Measurements from ENCODE around the gene TMEM63A. TPM values are rescaled to one million over a fixed set of nuclear protein-coding genes. Genes with fewer than 3 reads are reported as not detected.

TMEM63A gene
- total RNA-seq, 1 experiment from 2014 or later = 31.4 TPM

- POLR2A ChIA-PET = no interaction called here
- intact Hi-C loops (cut with micrococcal nuclease; ENCODE audit: unreplicated experiment) = loop anchor here (10.0 kb wide), 1 partner anchor 63 kb away; no protein-coding TSS in a partner anchor
Measured at GRCh38 chr1:225911191-225912130, 29.3 kb upstream of the TMEM63A start.

GRCh38 chr1:225909477-225909876 lies 27.3 kb upstream of the TMEM63A start:
- no peak for ATAC-seq
- Histone ChIP-seq H3K4me1 (ENCODE audit: control insufficient read depth, insufficient read depth, low read length) (no peaks in the 10 kb centered on the region), H3K36me3 (ENCODE audit: control insufficient read depth, insufficient read depth, low read length) (no peaks in the 10 kb centered on the region), H3K4me3 (ENCODE audit: low read depth in 2 of 2, low read length in 2 of 2) (no peak overlapping the region), H3K27ac (ENCODE audit: low read length) (no peak overlapping the region), H3K27me3 (ENCODE audit: control insufficient read depth, insufficient read depth, low read length) (no peaks in the 10 kb centered on the region), H3K9me3 (ENCODE audit: control insufficient read depth, insufficient read depth, low read depth, low read length) (no peaks in the 10 kb centered on the region)
- POLR2A ChIA-PET = no interaction called here
- DNase-seq (ENCODE audit: low read depth, low spot score) = no peak
- BruUV-seq (replicated peaks) = no TSS peak
- CTCF ChIA-PET = no interaction called here
- intact Hi-C loops (cut with micrococcal nuclease; ENCODE audit: unreplicated experiment) = no loop called here
- in situ Hi-C loops (cut with HindIII; ENCODE audit: low pct_unique_long_range_greater_than_20kb, low sequenced_read_pairs) = no loop called here
- TF ChIP-seq REST (IDR thresholded peaks at IDR 0.05; ENCODE audit: insufficient read depth in 1 of 2, low read depth in 2 of 2, low read length in 1 of 2) = no peak
- no peak for TF ChIP-seq TCF7L2 (IDR thresholded peaks at IDR 0.05; ENCODE audit: low read depth, low read length)
- no peak for TF ChIP-seq POLR2AphosphoS5 (IDR thresholded peaks at IDR 0.05; ENCODE audit: low read depth, low read length)
- no peak for TF ChIP-seq SIN3A (IDR thresholded peaks at IDR 0.05; ENCODE audit: borderline replicate concordance, insufficient read depth, low read depth, low read length)

More at GRCh38 chr1:225911191-225912130, 29.3 kb upstream of the TMEM63A start:
- TF ChIP-seq CTCF (IDR thresholded peaks at IDR 0.05) = peak; percentile 97
- no peak for TF ChIP-seq REST (IDR thresholded peaks at IDR 0.05; ENCODE audit: insufficient read depth in 1 of 2, low read depth in 2 of 2, low read length in 1 of 2)
- TF ChIP-seq POLR2AphosphoS5 (IDR thresholded peaks at IDR 0.05; ENCODE audit: low read depth, low read length) = no peak
- TF ChIP-seq SIN3A (IDR thresholded peaks at IDR 0.05; ENCODE audit: borderline replicate concordance, insufficient read depth, low read depth, low read length) = no peak
- no peaks in the 10 kb centered on the region for H3K4me1 ChIP-seq (ENCODE audit: control insufficient read depth, insufficient read depth, low read length)
- CTCF ChIA-PET = interaction anchor here (0.5 to 1.3 kb wide), 5 partner anchors 9 to 437 kb away, joined by 3 to 4 read pairs (median 3); partner anchors contain the start of gene SRP9
- ATAC-seq = peak; percentile 93
- in situ Hi-C loops (cut with HindIII; ENCODE audit: low pct_unique_long_range_greater_than_20kb, low sequenced_read_pairs) = no loop called here
- no peak overlapping the region for H3K4me3 ChIP-seq (ENCODE audit: low read depth in 2 of 2, low read length in 2 of 2)
- no peaks in the 10 kb centered on the region for H3K27me3 ChIP-seq (ENCODE audit: control insufficient read depth, insufficient read depth, low read length)
- no peak overlapping the region for H3K27ac ChIP-seq (ENCODE audit: low read length)
- no peaks in the 10 kb centered on the region for H3K36me3 ChIP-seq (ENCODE audit: control insufficient read depth, insufficient read depth, low read length)
- H3K9me3 ChIP-seq (ENCODE audit: control insufficient read depth, insufficient read depth, low read depth, low read length) = no peaks in the 10 kb centered on the region
- DNase-seq (ENCODE audit: low read depth, low spot score) = no peak
- BruUV-seq (replicated peaks) = no TSS peak

All from Panc1 (cell line).